HG03378 (cell line): Measurements from ENCODE around the gene SVBP.
A peak's percentile ranks its signal among the peaks of the same experiment; 100 is the strongest.

Experiments used
- ATAC-seq: cut with Tn5 transposase; IDR thresholded peaks from one replicate; pipeline ENCODE4 v1.9.1; 2021; ENCODE audit warnings: mild to moderate bottlenecking, moderate library complexity; ENCODE audit not compliant: unreplicated experiment

The SVBP gene

DNA sequence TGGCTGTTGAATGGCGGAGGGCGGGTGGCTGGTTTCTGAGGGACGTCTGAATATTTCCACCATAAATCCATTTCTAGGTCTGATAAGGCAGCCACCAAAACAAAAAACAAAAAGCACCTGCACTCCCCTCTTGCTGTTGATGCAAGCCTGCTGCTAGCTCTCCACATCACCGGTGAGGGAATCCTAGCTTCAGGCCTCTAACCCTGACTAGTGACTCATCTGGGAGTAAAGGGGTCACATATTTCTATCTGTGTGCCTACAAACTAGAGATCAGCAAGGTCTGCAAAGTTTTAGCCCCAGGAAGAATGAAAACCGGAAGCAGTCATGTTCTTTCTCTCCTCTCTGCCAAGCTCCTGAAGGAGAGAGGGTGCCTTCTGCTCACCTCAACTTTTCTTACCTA lies 10.6 kb downstream of the SVBP start:
- no peak for ATAC-seq

GRCh38 chr1:42806171-42806570 lies 11.0 kb downstream of the SVBP start:
- ATAC-seq = no peak

DNA sequence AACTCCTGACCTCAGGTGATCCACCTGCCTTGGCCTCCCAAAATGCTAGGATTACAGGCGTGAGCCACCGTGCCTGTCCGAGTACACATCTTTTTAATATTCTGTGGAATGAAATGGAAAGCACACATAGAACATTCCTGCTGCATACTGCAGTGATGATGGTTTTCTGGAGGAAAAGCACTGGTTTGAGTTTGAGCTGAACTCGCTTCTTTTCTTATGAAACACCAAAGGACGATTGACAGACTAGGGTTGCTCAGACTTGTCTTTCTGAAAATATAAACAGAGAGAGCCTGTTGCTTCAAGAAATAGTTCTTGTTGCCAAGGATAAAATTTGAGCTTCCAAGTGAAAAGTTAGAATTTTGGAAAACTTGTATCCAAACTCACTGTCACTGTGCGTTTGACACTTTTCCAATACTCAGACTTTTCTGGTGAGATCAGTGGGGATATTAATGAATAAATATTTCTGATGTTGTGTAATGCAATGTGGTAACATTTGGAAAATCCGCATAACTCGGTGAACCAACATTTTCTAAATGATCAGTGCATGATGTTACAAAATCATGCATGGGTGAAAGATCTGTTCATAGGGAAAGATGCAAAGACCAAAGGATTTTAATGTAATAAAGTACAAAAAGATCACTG lies 15.2 kb downstream of the SVBP start:
- no peak for ATAC-seq

DNA sequence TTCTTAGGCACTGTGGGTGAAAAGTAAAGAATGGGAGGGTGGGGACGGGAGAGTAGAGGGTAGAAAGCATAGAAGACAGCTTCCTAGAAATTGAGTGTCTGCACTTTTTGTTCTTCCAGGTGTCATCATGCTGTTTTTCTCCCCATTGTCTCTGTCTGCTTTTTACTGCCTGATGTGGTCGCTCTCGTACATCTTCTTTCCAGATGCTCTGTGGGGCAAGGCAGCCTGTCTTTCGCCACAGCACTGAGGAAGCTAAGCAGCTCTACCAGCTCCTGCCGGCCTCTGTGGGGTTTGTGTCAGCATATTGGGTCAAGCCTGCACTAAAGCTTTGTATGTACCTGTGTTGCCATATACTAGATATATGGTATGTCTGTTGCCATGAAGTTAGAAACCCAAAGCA lies 19.2 kb downstream of the SVBP start:
- ATAC-seq = no peak

DNA sequence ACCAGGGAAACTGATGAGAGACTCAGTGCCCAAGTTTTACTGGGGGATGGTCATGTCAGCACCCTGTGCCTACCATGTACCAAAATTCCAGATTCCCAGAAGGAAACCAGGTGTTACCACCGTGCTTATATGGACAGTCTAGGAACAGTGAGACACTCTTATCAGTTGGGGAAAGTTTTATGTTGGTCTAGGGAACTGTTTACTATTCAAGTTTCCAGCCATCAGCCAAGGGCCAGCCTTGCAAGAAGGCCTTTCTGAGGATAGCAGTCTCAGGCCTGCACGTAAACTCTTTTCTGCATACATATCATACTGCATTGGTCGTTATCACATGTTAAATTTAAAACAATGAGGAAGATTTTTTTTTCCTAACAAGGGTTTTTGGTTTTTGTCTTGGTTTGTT lies 19.8 kb downstream of the SVBP start:
- no peak for ATAC-seq

DNA sequence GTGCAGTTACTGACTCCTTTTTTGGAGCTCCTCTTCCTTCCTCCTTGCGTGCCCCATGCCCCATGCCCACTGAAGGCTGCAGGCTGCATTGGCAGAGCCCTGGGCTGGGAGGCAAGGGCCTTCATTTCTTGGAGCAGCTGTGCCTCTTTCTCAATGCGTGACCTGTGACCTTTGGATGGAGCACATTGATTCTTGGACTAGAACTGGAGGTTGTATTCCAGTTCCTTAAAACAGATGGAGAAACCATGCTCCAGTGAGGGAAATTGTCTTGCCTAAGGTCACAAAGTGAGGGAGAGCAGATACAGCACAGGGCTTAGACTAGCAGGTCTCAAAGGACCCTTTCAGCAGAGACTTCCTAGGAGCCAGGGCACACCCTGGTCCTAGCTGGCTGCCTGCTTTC lies 23.4 kb downstream of the SVBP start:
- ATAC-seq = no peak

DNA sequence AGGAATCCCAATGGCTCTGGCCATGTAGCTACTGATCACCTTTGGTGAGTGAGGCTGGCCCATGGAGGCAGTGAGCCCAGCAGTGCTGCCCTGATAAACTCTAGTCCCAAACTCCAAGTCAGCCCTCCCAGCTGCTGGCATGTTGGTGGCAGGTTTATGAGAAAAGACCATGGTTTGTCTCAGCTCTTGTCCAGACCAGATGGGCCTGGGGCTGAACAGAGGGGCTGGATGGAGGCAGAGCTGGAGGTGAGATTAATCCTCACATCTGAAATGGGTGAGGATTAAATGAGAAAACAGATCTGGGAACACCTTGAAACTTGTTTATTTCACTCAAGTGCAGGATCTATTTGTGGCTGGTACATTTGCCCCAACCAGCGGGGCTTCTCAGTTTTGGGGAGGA lies 29.2 kb downstream of the SVBP start:
- ATAC-seq = no peak

GRCh38 chr1:42786097-42786496 lies 31.1 kb downstream of the SVBP start:
- ATAC-seq = no peak

GRCh38 chr1:42784946-42785693 lies 32.1 kb downstream of the SVBP start, which contains the start of gene TMEM269:
TMEM269 (plus strand) TSS chr1:42784991; CDS start chr1:42789894, 4,903 bp downstream.
- ATAC-seq = no peak

GRCh38 chr1:42784547-42784945 lies 32.7 kb downstream of the SVBP start:
- no peak for ATAC-seq

- no peak for ATAC-seq
These were observed 34.1 kb downstream of the SVBP start for GRCh38 chr1:42783092-42783491.

DNA sequence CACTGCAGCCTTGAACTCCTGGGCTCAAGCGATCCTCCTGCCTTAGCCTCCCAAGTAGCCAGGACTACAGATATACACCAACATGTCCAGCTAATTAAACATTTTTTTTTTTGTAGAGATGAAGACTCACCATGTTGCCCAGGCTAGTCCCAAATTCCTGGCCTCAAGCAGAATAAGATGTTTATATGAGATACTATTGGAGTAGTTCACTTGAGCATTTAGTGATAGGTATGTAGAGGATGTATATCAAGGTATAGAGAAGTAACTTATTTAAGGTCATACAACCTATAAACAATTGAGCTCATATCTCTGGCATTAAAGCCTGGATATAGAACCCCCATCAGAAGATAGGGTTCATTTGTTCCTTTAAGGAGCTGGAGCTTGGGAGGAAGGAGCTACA lies 37.0 kb downstream of the SVBP start:
- ATAC-seq = no peak

GRCh38 chr1:42779725-42780124 lies 37.5 kb downstream of the SVBP start:
- ATAC-seq = no peak

DNA sequence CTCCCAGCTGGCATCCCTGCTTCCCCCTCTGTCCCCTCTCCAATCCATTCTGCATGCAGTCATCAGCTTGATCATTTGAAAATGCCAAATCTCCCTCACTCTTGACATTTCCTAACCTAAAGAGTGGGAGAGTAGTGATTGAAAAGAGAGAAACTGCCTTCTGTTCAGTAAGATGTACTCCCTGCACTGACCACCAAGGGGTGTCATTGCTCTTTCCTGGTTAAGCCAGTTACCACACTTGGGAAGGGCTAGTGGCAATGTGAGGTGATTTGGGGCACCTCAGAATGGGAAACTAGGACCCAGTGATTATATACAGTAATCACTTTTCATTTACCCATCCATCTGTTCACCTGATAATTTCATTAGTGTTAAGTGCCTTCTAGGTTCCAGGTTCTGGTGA lies 39.3 kb downstream of the SVBP start:
- no peak for ATAC-seq

- ATAC-seq = no peak
These were observed 40.7 kb downstream of the SVBP start for GRCh38 chr1:42776502-42776901.

DNA sequence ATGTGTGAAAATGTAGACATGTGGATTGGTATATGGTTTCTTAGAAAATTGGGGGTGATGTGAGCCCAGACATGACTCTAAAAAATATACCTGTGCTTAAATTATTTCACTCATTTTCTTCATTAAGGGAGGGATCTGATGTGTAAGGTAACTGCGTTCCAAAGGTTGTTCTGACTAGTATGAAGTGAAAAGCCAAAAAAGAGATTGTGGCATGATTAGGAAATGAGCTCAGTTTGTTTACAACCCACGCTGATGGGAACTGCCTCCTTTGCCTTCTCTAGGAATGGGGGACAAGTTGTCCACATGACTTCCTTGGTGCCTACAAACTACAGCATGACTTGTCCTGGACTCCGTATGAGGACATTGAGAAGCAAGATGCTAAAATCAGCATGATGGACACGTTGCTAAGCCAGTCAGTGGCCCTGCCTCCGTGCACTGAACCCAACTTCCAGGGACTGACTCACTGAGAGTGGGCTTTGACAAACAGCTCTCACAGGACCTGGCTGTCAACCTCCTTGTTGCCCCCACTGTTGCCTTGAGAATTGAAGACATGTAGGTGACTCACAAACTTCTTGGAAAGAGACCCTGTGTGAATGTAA lies 42.2 kb downstream of the SVBP start:
- ATAC-seq = no peak

DNA sequence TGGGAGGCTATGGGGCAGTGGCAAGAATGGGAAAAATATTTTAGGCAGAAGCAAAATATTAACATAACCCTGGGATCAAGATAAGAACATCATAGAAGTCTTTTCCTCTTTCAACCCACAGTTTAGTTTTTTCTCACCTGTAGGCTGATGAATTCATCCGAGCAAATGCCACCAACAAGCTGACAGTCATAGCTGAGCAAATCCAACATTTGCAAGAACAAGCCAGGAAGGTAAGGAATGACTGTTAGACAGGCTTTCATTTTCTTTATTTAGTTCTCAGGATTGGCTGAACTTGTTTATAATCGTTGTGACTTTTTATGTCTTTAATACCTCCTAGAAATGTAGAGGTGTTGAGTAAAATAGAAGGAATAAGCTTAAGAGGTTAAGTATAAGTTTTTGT lies 43.8 kb downstream of the SVBP start:
- ATAC-seq = no peak

GRCh38 chr1:42769811-42770210 lies 47.4 kb downstream of the SVBP start:
- ATAC-seq = no peak

- ATAC-seq = no peak
These were observed 49.0 kb downstream of the SVBP start for GRCh38 chr1:42768172-42768571.

DNA sequence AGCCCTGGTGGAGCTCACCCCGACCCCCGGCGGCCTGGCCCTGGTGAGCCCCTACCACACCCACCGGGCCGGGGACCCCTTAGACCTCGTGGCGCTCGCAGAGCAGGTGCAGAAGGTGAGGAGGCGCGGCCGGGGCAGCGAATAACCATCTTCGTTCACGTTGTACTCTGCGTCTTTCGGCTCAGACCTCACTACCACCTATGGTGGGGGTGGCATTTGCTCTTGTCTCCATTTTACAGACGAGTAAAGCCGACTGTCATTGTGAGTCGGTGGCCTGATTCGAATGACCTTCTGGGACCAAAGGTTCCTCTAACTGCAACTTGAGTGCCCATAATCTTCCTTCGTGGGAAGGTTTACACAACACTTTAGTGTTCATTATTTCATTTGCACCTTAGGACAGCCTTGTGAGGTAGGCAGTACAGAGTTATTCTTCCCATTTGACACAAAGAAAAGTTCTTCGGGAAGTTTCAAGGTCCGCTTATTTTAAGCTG lies 49.6 kb downstream of the SVBP start:
- ATAC-seq = peak; percentile 26

- ATAC-seq = peak; percentile 92
These were observed 50.3 kb downstream of the SVBP start, which contains the start of the genes C1orf50 and P3H1 for GRCh38 chr1:42766741-42767509. C1orf50 (plus strand) TSS chr1:42767249; CDS start chr1:42767312, 63 bp downstream. P3H1 (minus strand) TSS chr1:42767028; CDS start chr1:42766971, 57 bp downstream.
